ENCODE data around the gene GRAP2. TPM values are rescaled to one million over a fixed set of nuclear protein-coding genes. Genes with fewer than 3 reads are reported as not detected.

Gene GRAP2
- total RNA-seq, result not detected in 2 replicates

DNA sequence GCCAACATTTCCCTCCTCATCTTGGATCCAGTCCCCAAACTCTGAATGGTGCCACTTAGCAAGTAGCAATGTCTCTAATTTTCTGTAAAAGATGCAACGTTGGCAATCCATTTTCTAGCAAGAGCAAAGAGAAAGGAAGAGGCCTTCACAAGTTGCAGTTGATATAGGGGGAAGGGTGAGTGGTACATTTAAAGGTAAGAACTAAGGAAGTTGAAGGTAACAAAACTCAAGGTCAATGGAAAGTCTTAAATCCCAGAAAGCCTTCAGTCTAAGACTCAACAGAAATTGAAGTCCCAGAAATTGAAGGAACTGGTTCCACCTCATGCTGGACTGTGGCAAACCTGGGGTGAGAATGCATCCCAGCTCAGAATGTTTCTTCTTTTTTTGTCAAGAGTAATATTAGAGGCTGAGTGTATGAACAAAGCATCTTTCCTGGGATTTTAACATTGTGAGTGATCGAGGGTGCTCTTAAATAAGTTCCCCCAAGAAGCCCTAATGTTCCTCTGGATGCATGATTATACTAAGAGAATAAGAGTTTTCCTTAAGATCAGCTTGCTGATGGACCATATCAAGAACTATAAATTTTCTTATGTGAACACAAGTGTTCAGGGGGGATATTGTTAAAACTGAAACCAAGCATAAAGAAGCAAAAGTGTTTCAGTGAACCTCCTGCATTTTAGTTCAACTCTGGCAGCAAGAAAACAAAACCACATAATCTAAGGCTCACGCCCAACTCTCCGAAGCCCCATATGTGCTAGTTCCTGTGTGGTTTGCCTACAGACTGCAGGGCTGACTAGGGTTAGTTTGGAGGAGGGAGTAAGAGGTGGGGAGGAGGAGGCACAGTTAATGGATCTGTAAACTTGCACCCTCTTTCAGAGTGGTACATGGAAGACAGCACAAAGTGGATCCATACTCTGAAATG is at the start of gene GRAP2:
TSS of gene GRAP2 (plus strand) at position 779 of the 922 bp plus-strand sequence. CDS start 46,023 bp downstream, outside the sequence.
- no peak within 1 kb of the TSS for H3K4me3 ChIP-seq (ENCODE audit: low read depth, low read length)
- TF ChIP-seq, protein P1, sequence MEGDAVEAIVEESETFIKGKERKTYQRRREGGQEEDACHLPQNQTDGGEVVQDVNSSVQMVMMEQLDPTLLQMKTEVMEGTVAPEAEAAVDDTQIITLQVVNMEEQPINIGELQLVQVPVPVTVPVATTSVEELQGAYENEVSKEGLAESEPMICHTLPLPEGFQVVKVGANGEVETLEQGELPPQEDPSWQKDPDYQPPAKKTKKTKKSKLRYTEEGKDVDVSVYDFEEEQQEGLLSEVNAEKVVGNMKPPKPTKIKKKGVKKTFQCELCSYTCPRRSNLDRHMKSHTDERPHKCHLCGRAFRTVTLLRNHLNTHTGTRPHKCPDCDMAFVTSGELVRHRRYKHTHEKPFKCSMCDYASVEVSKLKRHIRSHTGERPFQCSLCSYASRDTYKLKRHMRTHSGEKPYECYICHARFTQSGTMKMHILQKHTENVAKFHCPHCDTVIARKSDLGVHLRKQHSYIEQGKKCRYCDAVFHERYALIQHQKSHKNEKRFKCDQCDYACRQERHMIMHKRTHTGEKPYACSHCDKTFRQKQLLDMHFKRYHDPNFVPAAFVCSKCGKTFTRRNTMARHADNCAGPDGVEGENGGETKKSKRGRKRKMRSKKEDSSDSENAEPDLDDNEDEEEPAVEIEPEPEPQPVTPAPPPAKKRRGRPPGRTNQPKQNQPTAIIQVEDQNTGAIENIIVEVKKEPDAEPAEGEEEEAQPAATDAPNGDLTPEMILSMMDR (IDR thresholded peaks at IDR 0.05; ENCODE audit: insufficient read depth, low read length, severe bottlenecking), result no peak
- H3K36me3 ChIP-seq (ENCODE audit: control insufficient read depth, insufficient read depth, low read length), result no peaks in the 10 kb centered on the region
- no peak for DNase-seq (ENCODE audit: low read depth)
- FAIRE-seq, result no peak
- peaks cover 11% of the 10 kb centered on the region for H3K27me3 ChIP-seq (ENCODE audit: control insufficient read depth, insufficient read depth, low read length)

DNA sequence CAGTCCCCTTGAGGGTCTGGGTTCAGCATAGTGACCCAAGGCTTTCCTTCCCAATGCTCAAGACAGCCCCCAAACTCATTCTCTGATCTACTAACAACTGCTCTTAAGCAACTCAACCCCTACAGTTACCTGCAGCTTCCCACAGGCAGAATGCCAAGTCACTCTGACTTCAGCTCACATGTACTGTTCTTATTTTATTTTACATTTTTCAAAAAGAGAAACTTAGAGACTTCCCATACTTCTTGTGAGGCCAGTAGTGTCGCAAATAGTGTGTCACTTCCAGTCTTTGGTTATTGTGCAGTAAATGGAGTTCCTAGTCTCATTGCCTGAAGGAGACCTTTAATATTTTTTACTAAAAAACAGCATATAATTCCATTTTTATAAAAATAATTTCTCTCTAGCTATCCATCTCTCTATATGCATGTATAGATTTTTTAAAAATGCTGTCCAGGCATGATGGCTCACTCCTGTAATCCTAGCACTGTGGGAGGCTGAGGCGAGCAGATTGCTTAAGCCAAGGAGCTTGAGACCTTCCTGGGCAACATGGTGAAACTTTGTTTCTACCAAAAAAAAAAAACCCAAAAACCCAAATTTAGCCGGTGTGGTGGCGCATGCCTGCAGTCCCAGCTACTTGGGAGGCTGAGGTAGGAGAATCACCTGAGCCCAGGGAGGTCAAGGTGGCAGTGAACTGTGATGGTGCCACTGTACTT is 49.1 kb upstream of the GRAP2 start:
- Histone ChIP-seq H3K36me3 (ENCODE audit: control insufficient read depth, insufficient read depth, low read length) (no peaks in the 10 kb centered on the region), H3K4me3 (ENCODE audit: low read depth, low read length) (no peak overlapping the region), H3K27me3 (ENCODE audit: control insufficient read depth, insufficient read depth, low read length) (no peaks in the 10 kb centered on the region)
- TF ChIP-seq, protein P1 (IDR thresholded peaks at IDR 0.05; ENCODE audit: insufficient read depth, low read length, severe bottlenecking), result no peak
- FAIRE-seq (no peak), DNase-seq (ENCODE audit: low read depth) (no peak)

DNA sequence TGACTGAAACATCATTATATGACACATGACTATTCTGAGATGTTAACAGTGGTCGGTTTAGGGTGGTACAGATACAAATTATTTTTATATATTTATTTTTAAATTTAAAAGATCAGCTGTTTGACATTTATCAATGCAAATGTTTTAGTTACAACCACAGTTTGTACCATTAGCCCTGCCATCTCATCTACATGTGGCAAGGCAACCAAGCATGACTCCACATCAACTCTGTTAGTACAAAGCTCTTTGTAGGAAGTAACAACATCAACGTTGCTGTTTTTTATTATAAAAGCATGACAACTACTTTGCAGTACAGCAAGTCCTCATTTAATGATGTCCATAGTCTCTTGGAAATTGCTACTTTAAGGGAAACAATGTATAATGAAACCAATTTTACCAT is 48.1 kb upstream of the GRAP2 start:
- no peaks in the 10 kb centered on the region for H3K36me3 ChIP-seq (ENCODE audit: control insufficient read depth, insufficient read depth, low read length)
- TF ChIP-seq, protein P1 (IDR thresholded peaks at IDR 0.05; ENCODE audit: insufficient read depth, low read length, severe bottlenecking), result no peak
- no peak overlapping the region for H3K4me3 ChIP-seq (ENCODE audit: low read depth, low read length)
- DNase-seq (ENCODE audit: low read depth) (no peak), FAIRE-seq (no peak)
- no peaks in the 10 kb centered on the region for H3K27me3 ChIP-seq (ENCODE audit: control insufficient read depth, insufficient read depth, low read length)

DNA sequence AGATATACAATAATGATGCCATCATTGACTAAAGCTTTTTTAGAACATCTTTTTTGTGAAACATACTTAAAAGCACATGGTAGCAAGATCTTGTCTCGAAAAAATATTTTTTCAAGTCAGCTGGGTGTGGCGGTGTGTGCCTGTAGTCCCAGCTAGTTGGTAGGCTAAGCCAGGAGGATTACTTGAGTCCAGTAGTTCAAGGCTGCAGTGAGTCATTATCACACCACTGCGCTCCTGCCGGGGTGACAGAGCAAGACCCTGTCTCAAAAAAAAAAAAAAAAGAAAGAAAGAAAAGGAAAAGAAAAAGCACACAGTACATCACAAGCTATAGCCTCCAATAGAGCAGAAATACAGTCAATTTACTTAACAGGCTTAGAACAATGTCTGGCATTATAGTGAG is 44.3 kb upstream of the GRAP2 start:
- DNase-seq (ENCODE audit: low read depth) (no peak), FAIRE-seq (no peak)
- H3K27me3 ChIP-seq (ENCODE audit: control insufficient read depth, insufficient read depth, low read length), result no peaks in the 10 kb centered on the region
- TF ChIP-seq, protein P1 (IDR thresholded peaks at IDR 0.05; ENCODE audit: insufficient read depth, low read length, severe bottlenecking), result no peak
- no peak overlapping the region for H3K4me3 ChIP-seq (ENCODE audit: low read depth, low read length)
- no peaks in the 10 kb centered on the region for H3K36me3 ChIP-seq (ENCODE audit: control insufficient read depth, insufficient read depth, low read length)

DNA sequence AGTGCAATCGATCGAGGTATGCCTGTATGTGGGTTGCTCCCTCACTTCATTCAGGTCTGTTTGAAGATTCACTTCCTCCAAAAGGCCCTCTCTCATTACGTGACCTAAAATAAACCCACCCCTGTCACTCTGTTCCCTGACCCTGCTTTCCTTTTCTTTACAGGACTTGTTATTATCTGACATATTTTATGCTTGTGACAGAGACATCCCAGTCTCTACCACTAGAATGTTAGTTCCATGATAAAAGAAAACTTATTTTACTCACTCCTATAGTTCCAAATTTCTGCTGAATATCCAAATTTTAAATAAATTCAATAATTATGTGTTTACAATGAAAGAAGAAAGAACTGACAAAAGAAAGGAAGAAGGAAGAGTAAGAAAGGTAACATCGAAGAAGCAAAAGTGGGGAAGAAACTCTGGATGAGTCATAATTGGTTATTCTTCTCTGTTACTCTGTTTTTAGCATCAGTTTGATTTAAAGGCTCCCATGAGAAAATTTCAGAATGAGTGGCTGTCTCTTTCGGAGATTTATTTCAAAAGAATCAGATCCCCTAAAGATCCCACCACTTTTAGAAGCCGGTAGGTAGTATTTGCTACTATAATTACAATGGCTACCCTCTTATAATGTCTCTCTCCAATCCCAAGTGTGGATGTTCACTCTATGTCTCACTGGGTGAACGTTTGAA is 40.8 kb upstream of the GRAP2 start:
- FAIRE-seq (no peak), DNase-seq (ENCODE audit: low read depth) (no peak)
- H3K4me3 ChIP-seq (ENCODE audit: low read depth, low read length), result no peak overlapping the region
- TF ChIP-seq, protein P1 (IDR thresholded peaks at IDR 0.05; ENCODE audit: insufficient read depth, low read length, severe bottlenecking), result no peak
- no peaks in the 10 kb centered on the region for H3K27me3 ChIP-seq (ENCODE audit: control insufficient read depth, insufficient read depth, low read length)
- H3K36me3 ChIP-seq (ENCODE audit: control insufficient read depth, insufficient read depth, low read length), result no peaks in the 10 kb centered on the region
